K562 (cell line): Measurements from ENCODE around the gene SDE2. TPM values are rescaled to one million over a fixed set of nuclear protein-coding genes. Genes with fewer than 3 reads are reported as not detected.

ENCODE experiments used
- ATAC-seq: fragments of 200-7000 bp; cut with Tn5 transposase; 3 replicates; pipeline ENCODE4 v1.9.1; 2020; ENCODE audit warnings: moderate library complexity
- BruUV-seq: library from RNA; stranded (reverse); fragments of 400-500 nt; replicated peaks from 2 replicates; lab custom pipeline; 2021; lab: Mats Ljungman, UMichigan
- CTCF ChIA-PET: fragments of 300-600 bp; formaldehyde crosslinking; extraction: SDS; loops from one replicate; lab custom pipeline; 2021; ENCODE audit warnings: low intra/inter-chr PET ratio; lab: Yijun Ruan, JAX
- POLR2A ChIA-PET: fragments of 300-600, 350-650 bp; sonication (Branson Sonifier 250); formaldehyde crosslinking; extraction: SDS; loops from one replicate; lab custom pipeline; 2021; ENCODE audit warnings: antibody characterized with exemption, inconsistent platforms; lab: Yijun Ruan, JAX
- DNase-seq, 4 experiments: peaks; one replicate each; pipeline versions ENCODE4 v3.0.0 to v3.0.0-alpha.2; 2011 to 2018; ENCODE audit warnings: low spot score in 3 of 4, mixed read lengths in 3 of 4; ENCODE audit errors: extremely low read depth in 1 of 4
- FAIRE-seq: peaks from 2 replicates; lab custom pipeline; 2011; peaks lifted over from hg19 to GRCh38; lab: Jason Lieb, UNC
- H2AFZ ChIP-seq: 2 replicates; pipeline ENCODE4 v1.6.0; 2011; ENCODE audit warnings: low read depth, low read length, control low read depth, inconsistent platforms
- H3K27ac ChIP-seq: fragments of 200-600 bp; 3 replicates; pipeline ENCODE4 v1.8.0; 2011; ENCODE audit warnings: low read depth, mild to moderate bottlenecking, control low read depth, inconsistent platforms, low read length, moderate library complexity, mixed read lengths; ENCODE audit errors: extremely low read depth
- H3K27me3 ChIP-seq, 2 experiments: fragments of 300-600 bp in 1 of 2; 2 replicates in 1 of 2; 3 replicates in 1 of 2; pipeline versions ENCODE4 v1.6.0 to v1.8.0; 2011; ENCODE audit warnings: inconsistent platforms in 2 of 2, low read length in 2 of 2, mild to moderate bottlenecking in 1 of 2, mixed read lengths in 1 of 2, moderate library complexity in 1 of 2; ENCODE audit not compliant: control insufficient read depth in 2 of 2, insufficient read depth in 2 of 2
- H3K36me3 ChIP-seq: fragments of 300-600 bp; 3 replicates; pipeline ENCODE4 v1.8.0; 2011; ENCODE audit warnings: mild to moderate bottlenecking, low read length, inconsistent platforms; ENCODE audit not compliant: control insufficient read depth, insufficient read depth
- H3K4me1 ChIP-seq, 2 experiments: fragments of 200-600 bp in 1 of 2; replicated peaks in 1 of 2; 2 replicates in 1 of 2; 3 replicates in 1 of 2; pipeline versions ENCODE4 v1.5.1 to v1.8.0; 2011; ENCODE audit warnings: inconsistent platforms in 2 of 2, low read length in 2 of 2, mild to moderate bottlenecking in 1 of 2, mixed read lengths in 1 of 2, moderate library complexity in 1 of 2; ENCODE audit not compliant: control insufficient read depth in 2 of 2, insufficient read depth in 2 of 2
- H3K4me2 ChIP-seq: 2 replicates; pipeline ENCODE4 v1.6.1; 2011; ENCODE audit warnings: low read length, control low read depth, inconsistent platforms, mixed read lengths; ENCODE audit not compliant: insufficient read depth
- H3K4me3 ChIP-seq: fragments of 200-600 bp; sonication (generic), shearing (Covaris generic); 2 replicates; pipeline ENCODE4 v1.5.1; 2016; ENCODE audit warnings: control low read depth, inconsistent platforms
- H3K79me2 ChIP-seq: fragments of 200-600 bp; 3 replicates; pipeline ENCODE4 v1.8.0; 2011; ENCODE audit warnings: low read length, inconsistent platforms; ENCODE audit not compliant: control insufficient read depth, insufficient read depth
- H3K9ac ChIP-seq, 2 experiments: 2 replicates each; pipeline versions ENCODE4 v1.6.0 to v1.6.1; 2011; ENCODE audit warnings: low read depth in 2 of 2, low read length in 2 of 2, control low read depth in 1 of 2, inconsistent platforms in 1 of 2, mild to moderate bottlenecking in 1 of 2, mixed read lengths in 1 of 2; ENCODE audit not compliant: insufficient read depth in 1 of 2
- H3K9me1 ChIP-seq: one replicate; pipeline ENCODE4 v1.6.0; 2011; ENCODE audit warnings: inconsistent platforms, mild to moderate bottlenecking, low read length, moderate library complexity; ENCODE audit not compliant: control insufficient read depth, insufficient read depth
- H3K9me3 ChIP-seq: replicated peaks from 2 replicates; pipeline ENCODE4 v1.5.1; 2011; ENCODE audit warnings: low read depth, low read length, inconsistent platforms; ENCODE audit not compliant: control insufficient read depth, insufficient read depth
- H4K20me1 ChIP-seq: replicated peaks from 2 replicates; pipeline ENCODE4 v1.6.1; 2011; ENCODE audit warnings: low read length, inconsistent platforms, mixed read lengths; ENCODE audit not compliant: control insufficient read depth, insufficient read depth
- NBN ChIP-seq: fragments of 450-650 bp; IDR thresholded peaks from 2 replicates; pipeline ENCODE4 v1.6.1; 2016; ENCODE audit warnings: low read depth, mild to moderate bottlenecking
- PREB ChIP-seq: sonication (generic); formaldehyde crosslinking; IDR thresholded peaks from 2 replicates; pipeline ENCODE4 v1.8.1; 2023; ENCODE audit warnings: mild to moderate bottlenecking, missing genetic modification reagents
- RAD51 ChIP-seq: fragments of 450-650 bp; IDR thresholded peaks from 2 replicates; pipeline ENCODE4 v1.7.1; 2016; ENCODE audit warnings: low read depth, mild to moderate bottlenecking, borderline replicate concordance
- SETDB1 ChIP-seq: IDR thresholded peaks from one replicate; pipeline ENCODE4 v1.6.1; 2012; ENCODE audit warnings: low read length, control low read depth, inconsistent platforms
- SMARCC2 ChIP-seq: fragments of 450-650 bp; IDR thresholded peaks from 2 replicates; pipeline ENCODE4 v1.6.1; 2017; ENCODE audit warnings: antibody characterized with exemption, moderate library complexity, mild to moderate bottlenecking, low read depth
- THRA ChIP-seq: fragments of 450-650 bp; IDR thresholded peaks from 2 replicates; pipeline ENCODE4 v1.6.1; 2017; ENCODE audit warnings: mild to moderate bottlenecking, moderate library complexity
- WGBS: fragments of 100-300 bp; shearing (Covaris generic); methylation state at CpG from one replicate; pipeline ENCODE4 v1.1.6; 2016; ENCODE audit warnings: low coverage, mixed read lengths; ENCODE audit not compliant: insufficient coverage; ENCODE audit errors: missing lambda C conversion rate; 5-methylcytosine and 5-hydroxymethylcytosine counted together
- in situ Hi-C: fragments of 300-500 bp; cut with MboI; formaldehyde crosslinking; loops from 4 replicates; pipeline ENCODE4 v1.15.0; 2018; ENCODE audit warnings: inconsistent platforms, mixed read lengths
- intact Hi-C: fragments of 100-400 bp; cut with micrococcal nuclease; formaldehyde crosslinking; loops from 2 replicates; pipeline ENCODE4 v1.14.2; 2022
- polyA plus RNA-seq, 8 experiments: library from polyadenylated mRNA; depleted of rRNA in 4 of 8; stranded (reverse) in 5 of 8; unstranded in 3 of 8; fragments of >200 nt; fragmentation: Nextera tagmentation in 2 of 8; fragmentation: Illumina TruSeq in 1 of 8; extraction: Ambion mirVana in 2 of 8; extraction: Trizol in 1 of 8; gene quantifications; 2 replicates each; pipeline versions ENCODE4 v1.2.1 to v1.2.3, GENCODE V29; 2011 to 2014; ENCODE audit warnings: inconsistent platforms in 1 of 8, missing spikeins in 1 of 8
- total RNA-seq, 7 experiments: library from RNA; depleted of rRNA in 6 of 7; stranded (reverse); fragments of >200 nt in 6 of 7; fragmentation: Illumina TruSeq in 2 of 7; extraction: Trizol in 2 of 7; gene quantifications; 2 replicates each; pipeline versions ENCODE4 v1.2.1 to v1.2.3, GENCODE V29; 2011 to 2021; ENCODE audit warnings: low replicate concordance in 1 of 7
- TF ChIP-seq, protein P1 (sequence below): fragments of 250-450 bp; sonication (Bioruptor Pico); IDR thresholded peaks from 2 replicates; pipeline ENCODE4 v1.5.0; 2020; ENCODE audit warnings: mild to moderate bottlenecking, borderline replicate concordance
- TF ChIP-seq, protein P2 (sequence below): sonication (generic); formaldehyde crosslinking; IDR thresholded peaks from 2 replicates; pipeline ENCODE4 v1.8.1; 2023; ENCODE audit warnings: mild to moderate bottlenecking, missing genetic modification reagents
- TF ChIP-seq, protein P3 (sequence below): sonication (generic); formaldehyde crosslinking; IDR thresholded peaks from 2 replicates; pipeline ENCODE4 v1.4.0; 2020; ENCODE audit warnings: mild to moderate bottlenecking, missing genetic modification reagents

The SDE2 gene
- total and polyA plus RNA-seq, 9 of the 15 experiments (the other 6 are each of a cell fraction or from before 2014, with no cell fraction given): 14.3 to 62.3 (median 46.0) TPM

- TF ChIP-seq SETDB1 (no peak), THRA (no peak), NBN (no peak), PREB (CRISPR knock-in tag) (no peak)
- TF ChIP-seq, all 486 proteins: peak for 0
Measured at GRCh38 chr1:225942574-225942973, 56.6 kb downstream of the SDE2 start (continued).

DNA sequence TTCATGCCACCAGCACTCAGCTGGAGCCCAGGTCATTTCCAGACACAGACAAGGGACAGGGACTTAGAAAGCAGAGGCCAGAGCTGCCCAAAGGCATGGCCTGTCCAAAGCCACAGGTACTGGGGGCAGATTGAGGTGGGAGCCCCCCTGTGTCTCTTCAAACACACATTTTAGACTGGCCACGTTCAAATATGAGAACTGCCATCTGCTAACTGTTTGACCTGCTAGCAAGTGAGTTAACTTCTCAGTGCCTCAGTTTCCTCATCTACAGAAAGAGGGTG is 57.3 kb downstream of the SDE2 start:
- intact Hi-C loops: no loop called here
- ATAC-seq: no peak
- no peaks in the 10 kb centered on the region for H3K27me3 ChIP-seq
- TF ChIP-seq, protein P1, sequence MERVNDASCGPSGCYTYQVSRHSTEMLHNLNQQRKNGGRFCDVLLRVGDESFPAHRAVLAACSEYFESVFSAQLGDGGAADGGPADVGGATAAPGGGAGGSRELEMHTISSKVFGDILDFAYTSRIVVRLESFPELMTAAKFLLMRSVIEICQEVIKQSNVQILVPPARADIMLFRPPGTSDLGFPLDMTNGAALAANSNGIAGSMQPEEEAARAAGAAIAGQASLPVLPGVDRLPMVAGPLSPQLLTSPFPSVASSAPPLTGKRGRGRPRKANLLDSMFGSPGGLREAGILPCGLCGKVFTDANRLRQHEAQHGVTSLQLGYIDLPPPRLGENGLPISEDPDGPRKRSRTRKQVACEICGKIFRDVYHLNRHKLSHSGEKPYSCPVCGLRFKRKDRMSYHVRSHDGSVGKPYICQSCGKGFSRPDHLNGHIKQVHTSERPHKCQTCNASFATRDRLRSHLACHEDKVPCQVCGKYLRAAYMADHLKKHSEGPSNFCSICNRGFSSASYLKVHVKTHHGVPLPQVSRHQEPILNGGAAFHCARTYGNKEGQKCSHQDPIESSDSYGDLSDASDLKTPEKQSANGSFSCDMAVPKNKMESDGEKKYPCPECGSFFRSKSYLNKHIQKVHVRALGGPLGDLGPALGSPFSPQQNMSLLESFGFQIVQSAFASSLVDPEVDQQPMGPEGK: no peak
- TF ChIP-seq RAD51: no peak
- TF ChIP-seq, protein P2, sequence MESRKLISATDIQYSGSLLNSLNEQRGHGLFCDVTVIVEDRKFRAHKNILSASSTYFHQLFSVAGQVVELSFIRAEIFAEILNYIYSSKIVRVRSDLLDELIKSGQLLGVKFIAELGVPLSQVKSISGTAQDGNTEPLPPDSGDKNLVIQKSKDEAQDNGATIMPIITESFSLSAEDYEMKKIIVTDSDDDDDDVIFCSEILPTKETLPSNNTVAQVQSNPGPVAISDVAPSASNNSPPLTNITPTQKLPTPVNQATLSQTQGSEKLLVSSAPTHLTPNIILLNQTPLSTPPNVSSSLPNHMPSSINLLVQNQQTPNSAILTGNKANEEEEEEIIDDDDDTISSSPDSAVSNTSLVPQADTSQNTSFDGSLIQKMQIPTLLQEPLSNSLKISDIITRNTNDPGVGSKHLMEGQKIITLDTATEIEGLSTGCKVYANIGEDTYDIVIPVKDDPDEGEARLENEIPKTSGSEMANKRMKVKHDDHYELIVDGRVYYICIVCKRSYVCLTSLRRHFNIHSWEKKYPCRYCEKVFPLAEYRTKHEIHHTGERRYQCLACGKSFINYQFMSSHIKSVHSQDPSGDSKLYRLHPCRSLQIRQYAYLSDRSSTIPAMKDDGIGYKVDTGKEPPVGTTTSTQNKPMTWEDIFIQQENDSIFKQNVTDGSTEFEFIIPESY (CRISPR knock-in tag): no peak
- TF ChIP-seq SMARCC2: no peak
- TF ChIP-seq, protein P3, sequence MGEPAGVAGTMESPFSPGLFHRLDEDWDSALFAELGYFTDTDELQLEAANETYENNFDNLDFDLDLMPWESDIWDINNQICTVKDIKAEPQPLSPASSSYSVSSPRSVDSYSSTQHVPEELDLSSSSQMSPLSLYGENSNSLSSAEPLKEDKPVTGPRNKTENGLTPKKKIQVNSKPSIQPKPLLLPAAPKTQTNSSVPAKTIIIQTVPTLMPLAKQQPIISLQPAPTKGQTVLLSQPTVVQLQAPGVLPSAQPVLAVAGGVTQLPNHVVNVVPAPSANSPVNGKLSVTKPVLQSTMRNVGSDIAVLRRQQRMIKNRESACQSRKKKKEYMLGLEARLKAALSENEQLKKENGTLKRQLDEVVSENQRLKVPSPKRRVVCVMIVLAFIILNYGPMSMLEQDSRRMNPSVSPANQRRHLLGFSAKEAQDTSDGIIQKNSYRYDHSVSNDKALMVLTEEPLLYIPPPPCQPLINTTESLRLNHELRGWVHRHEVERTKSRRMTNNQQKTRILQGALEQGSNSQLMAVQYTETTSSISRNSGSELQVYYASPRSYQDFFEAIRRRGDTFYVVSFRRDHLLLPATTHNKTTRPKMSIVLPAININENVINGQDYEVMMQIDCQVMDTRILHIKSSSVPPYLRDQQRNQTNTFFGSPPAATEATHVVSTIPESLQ (CRISPR knock-in tag): no peak

More for the DNA sequence above, 57.3 kb downstream of the SDE2 start:
- no peaks in the 10 kb centered on the region for H3K36me3 ChIP-seq
- peak overlapping the region; percentile 0; the same call in 1 of the 2 replicates for H2AFZ ChIP-seq
- H3K9me1 ChIP-seq: no peaks in the 10 kb centered on the region
- H3K4me2 ChIP-seq: no peak overlapping the region
- no peaks in the 10 kb centered on the region for H3K9me3 ChIP-seq
- ChIA-PET CTCF (no interaction called here), POLR2A (interaction anchor here (1.4 kb wide), 1 partner anchor 16 kb away, joined by 7 read pairs; no protein-coding TSS in a partner anchor)
- FAIRE-seq (peak; percentile 11), DNase-seq (no peak)
- H3K27ac ChIP-seq: no peak overlapping the region
- H3K9ac ChIP-seq: peak overlapping the region in 1 of 2 experiments; percentile 71; a peak in 1 of 4 replicates
- in situ Hi-C loops: no loop called here
- H3K4me3 ChIP-seq: no peak overlapping the region
- H4K20me1 ChIP-seq: no peaks in the 10 kb centered on the region
- WGBS: 10% methylated on average over 1 of the region's 1 CpG
- BruUV-seq: no TSS peak
- H3K4me1 ChIP-seq: peaks cover 7 to 23% of the 10 kb centered on the region in 2 experiments; a peak in 4 of 5 replicates
- no peaks in the 10 kb centered on the region for H3K79me2 ChIP-seq
